Mesenchymal stem cell (in vitro differentiated cells and primary cell): ENCODE data around the gene DPPA4.

ENCODE experiments used
- DNase-seq: peaks from one replicate; pipeline ENCODE4 v3.0.0-alpha.2; 2013
- H2AFZ ChIP-seq: one replicate; pipeline ENCODE4 v1.6.1; 2013; ENCODE audit warnings: low read depth, mild to moderate bottlenecking, control low read depth, inconsistent platforms, low read length, moderate library complexity
- H2AK5ac ChIP-seq: 2 replicates; pipeline ENCODE4 v1.6.1; 2013; ENCODE audit warnings: low read length, moderate library complexity, mild to moderate bottlenecking, inconsistent platforms; ENCODE audit not compliant: severe bottlenecking
- H2BK120ac ChIP-seq: one replicate; pipeline ENCODE4 v1.6.1; 2013; ENCODE audit warnings: low read depth, mild to moderate bottlenecking, inconsistent platforms, low read length, moderate library complexity
- H2BK12ac ChIP-seq, 2 experiments: one replicate each; pipeline ENCODE4 v1.6.1; 2013; ENCODE audit warnings: inconsistent platforms in 2 of 2, low read length in 2 of 2, mild to moderate bottlenecking in 2 of 2, moderate library complexity in 2 of 2, control low read depth in 1 of 2
- H2BK15ac ChIP-seq: one replicate; pipeline ENCODE4 v1.6.1; 2013; ENCODE audit warnings: mild to moderate bottlenecking, low read depth, inconsistent platforms; ENCODE audit not compliant: poor library complexity, severe bottlenecking
- H2BK5ac ChIP-seq: 2 replicates; pipeline ENCODE4 v1.6.1; 2013; ENCODE audit warnings: low read depth, mild to moderate bottlenecking, low read length, control low read depth, inconsistent platforms; ENCODE audit not compliant: poor library complexity, severe bottlenecking
- H3K14ac ChIP-seq, 2 experiments: one replicate each; pipeline ENCODE4 v1.6.1; 2013; ENCODE audit warnings: inconsistent platforms in 2 of 2, low read length in 2 of 2, control low read depth in 1 of 2, mild to moderate bottlenecking in 1 of 2, moderate library complexity in 1 of 2
- H3K18ac ChIP-seq, 2 experiments: one replicate each; pipeline ENCODE4 v1.6.1; 2013; ENCODE audit warnings: inconsistent platforms in 2 of 2, low read length in 2 of 2, control low read depth in 1 of 2, low read depth in 1 of 2, mild to moderate bottlenecking in 1 of 2
- H3K23ac ChIP-seq, 2 experiments: one replicate each; pipeline ENCODE4 v1.6.1; 2013; ENCODE audit warnings: inconsistent platforms in 2 of 2, low read length in 2 of 2, mild to moderate bottlenecking in 2 of 2, moderate library complexity in 2 of 2, control low read depth in 1 of 2
- H3K27ac ChIP-seq: 2 replicates; pipeline ENCODE4 v1.5.1; 2013; ENCODE audit warnings: mild to moderate bottlenecking, moderate library complexity, low read length, control low read depth, inconsistent platforms; ENCODE audit not compliant: poor library complexity, severe bottlenecking
- H3K27me3 ChIP-seq, 2 experiments: 2 replicates each; pipeline versions ENCODE4 v1.6.1 to v1.7.0; 2013; ENCODE audit warnings: low read length in 2 of 2, mild to moderate bottlenecking in 2 of 2, moderate library complexity in 2 of 2, control low read depth in 1 of 2, inconsistent platforms in 1 of 2; ENCODE audit not compliant: control insufficient read depth in 1 of 2, insufficient read depth in 1 of 2
- H3K36me3 ChIP-seq, 2 experiments: 2 replicates each; pipeline versions ENCODE4 v1.6.1 to v1.7.0; 2013; ENCODE audit warnings: low read length in 2 of 2, control low read depth in 1 of 2, inconsistent platforms in 1 of 2, low read depth in 1 of 2, mild to moderate bottlenecking in 1 of 2; ENCODE audit not compliant: insufficient read depth in 2 of 2, control insufficient read depth in 1 of 2
- H3K4ac ChIP-seq, 2 experiments: one replicate each; pipeline ENCODE4 v1.6.1; 2013; ENCODE audit warnings: inconsistent platforms in 2 of 2, low read length in 2 of 2, mild to moderate bottlenecking in 2 of 2, moderate library complexity in 2 of 2, control low read depth in 1 of 2, low read depth in 1 of 2
- H3K4me1 ChIP-seq: 2 replicates; pipeline ENCODE4 v1.6.1; 2013; ENCODE audit warnings: low read depth, low read length, control low read depth; ENCODE audit not compliant: control insufficient read depth, insufficient read depth
- H3K4me2 ChIP-seq: 2 replicates; pipeline ENCODE4 v1.6.1; 2013; ENCODE audit warnings: low read length, mild to moderate bottlenecking, inconsistent platforms; ENCODE audit not compliant: poor library complexity, severe bottlenecking
- H3K4me3 ChIP-seq, 2 experiments: 2 replicates each; pipeline versions ENCODE4 v1.5.1 to v1.7.0; 2013; ENCODE audit warnings: low read length in 2 of 2, mild to moderate bottlenecking in 2 of 2, control low read depth in 1 of 2, low read depth in 1 of 2; ENCODE audit not compliant: insufficient read depth in 1 of 2
- H3K79me1 ChIP-seq: replicated peaks from 2 replicates; pipeline ENCODE4 v1.6.1; 2013; ENCODE audit warnings: mild to moderate bottlenecking, control low read depth, low read length, inconsistent platforms; ENCODE audit not compliant: poor library complexity, severe bottlenecking
- H3K9ac ChIP-seq: 2 replicates; pipeline ENCODE4 v1.7.0; 2013; ENCODE audit warnings: mild to moderate bottlenecking, low read length, moderate library complexity
- H3K9me3 ChIP-seq: 2 replicates; pipeline ENCODE4 v1.7.0; 2013; ENCODE audit warnings: mild to moderate bottlenecking, low read length; ENCODE audit not compliant: control insufficient read depth
- H4K8ac ChIP-seq: one replicate; pipeline ENCODE4 v1.6.1; 2013; ENCODE audit warnings: inconsistent platforms, mild to moderate bottlenecking, low read length, moderate library complexity
- H4K91ac ChIP-seq: one replicate; pipeline ENCODE4 v1.6.1; 2013; ENCODE audit warnings: mild to moderate bottlenecking, low read length, inconsistent platforms
- WGBS: methylation state at CpG from one replicate; pipeline ENCODE4 v1.1.7; 2013; ENCODE audit warnings: mixed read lengths; 5-methylcytosine and 5-hydroxymethylcytosine counted together

DPPA4 gene

GRCh38 chr3:109339197-109339596 is 1.9 kb upstream of the DPPA4 start:
- no peak overlapping the region for H3K4me2 ChIP-seq
- no peaks in the 10 kb centered on the region for H3K36me3 ChIP-seq
- no peaks in the 10 kb centered on the region for H3K9me3 ChIP-seq
- H3K27me3 ChIP-seq, result no peaks in the 10 kb centered on the region
- peak overlapping the region; percentile 28 for H4K8ac ChIP-seq
- no peaks in the 10 kb centered on the region for H3K79me1 ChIP-seq
- no peak overlapping the region for H2BK5ac ChIP-seq
- H3K4me3 ChIP-seq, result no peak overlapping the region
- H2AFZ ChIP-seq, result no peak overlapping the region
- no peak overlapping the region for H2BK12ac ChIP-seq
- DNase-seq, result no peak
- H4K91ac ChIP-seq, result peak overlapping the region; percentile 50
- peaks cover 7% of the 10 kb centered on the region for H3K4me1 ChIP-seq
- WGBS, result 78% methylated on average over 3 of the region's 3 CpGs
- H2AK5ac ChIP-seq, result peak overlapping the region; percentile 73
- no peak overlapping the region for H3K23ac ChIP-seq
- H3K18ac ChIP-seq, result no peak overlapping the region
- no peak overlapping the region for H2BK120ac ChIP-seq
- no peak overlapping the region for H3K9ac ChIP-seq
- no peak overlapping the region for H3K27ac ChIP-seq
- no peak overlapping the region for H3K14ac ChIP-seq
- H3K4ac ChIP-seq, result no peak overlapping the region
- no peak overlapping the region for H2BK15ac ChIP-seq

DNA sequence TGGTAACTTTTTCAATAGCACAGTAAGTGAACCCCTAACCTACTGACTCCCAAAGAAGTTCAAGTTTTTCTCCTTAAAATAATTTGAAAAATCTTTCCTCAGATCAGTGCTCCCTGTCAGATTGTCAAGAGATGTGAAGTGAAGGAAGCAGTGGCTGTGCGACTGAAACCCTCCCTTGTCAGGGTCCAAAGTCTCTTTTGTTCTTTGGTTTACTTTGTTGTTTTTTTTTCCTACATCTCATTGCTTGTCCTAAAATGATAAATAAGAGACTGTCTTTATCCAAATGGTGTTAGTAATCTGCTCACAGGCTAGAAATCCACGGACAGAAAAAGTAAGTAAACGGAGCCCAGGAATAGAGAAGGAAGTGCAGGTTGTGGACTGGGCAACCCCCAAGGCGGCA is 976 bp upstream of the DPPA4 start:
- H3K23ac ChIP-seq, result no peak overlapping the region
- peaks cover 7% of the 10 kb centered on the region for H3K4me1 ChIP-seq
- no peak overlapping the region for H4K91ac ChIP-seq
- no peak overlapping the region for H2BK12ac ChIP-seq
- H3K9ac ChIP-seq, result no peak overlapping the region
- no peaks in the 10 kb centered on the region for H3K79me1 ChIP-seq
- no peak overlapping the region for H4K8ac ChIP-seq
- no peak overlapping the region for H3K4ac ChIP-seq
- H3K27ac ChIP-seq, result no peak overlapping the region
- H3K4me3 ChIP-seq, result no peak overlapping the region
- H3K4me2 ChIP-seq, result no peak overlapping the region
- H3K9me3 ChIP-seq, result no peaks in the 10 kb centered on the region
- 74% methylated on average over 3 of the region's 4 CpGs for WGBS
- no peak overlapping the region for H2BK5ac ChIP-seq
- no peak for DNase-seq
- H2AK5ac ChIP-seq, result no peak overlapping the region
- no peak overlapping the region for H2AFZ ChIP-seq
- no peak overlapping the region for H2BK15ac ChIP-seq
- no peaks in the 10 kb centered on the region for H3K36me3 ChIP-seq
- no peak overlapping the region for H3K14ac ChIP-seq
- no peaks in the 10 kb centered on the region for H3K27me3 ChIP-seq
- no peak overlapping the region for H3K18ac ChIP-seq
- no peak overlapping the region for H2BK120ac ChIP-seq

DNA sequence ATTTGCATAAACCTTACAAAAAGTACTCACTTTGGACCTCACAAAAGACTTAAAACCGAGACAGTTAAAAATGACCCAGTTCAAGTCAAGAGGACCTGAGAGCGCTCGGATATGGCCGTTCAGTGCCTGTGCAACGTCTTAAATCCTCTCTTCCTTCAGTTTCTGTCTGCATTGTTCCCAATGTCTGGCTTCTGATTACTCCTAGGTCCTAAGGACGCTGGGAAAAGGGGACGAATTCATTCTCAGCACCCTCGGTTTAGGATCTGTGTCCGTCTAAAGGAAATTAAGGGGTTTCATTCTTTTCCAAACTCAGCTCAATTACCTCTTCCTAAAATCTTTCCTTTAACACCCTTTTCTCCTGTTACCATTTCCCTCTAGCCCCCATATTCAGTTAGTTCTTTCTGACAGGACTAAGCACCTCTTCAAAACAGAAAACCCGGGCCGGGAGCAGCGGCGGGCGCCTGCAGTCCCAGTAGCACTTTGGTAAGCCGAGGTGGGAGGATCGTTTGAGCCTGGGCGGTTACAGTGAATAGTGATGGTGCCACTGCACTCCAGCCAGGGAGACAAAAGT is 970 bp downstream of the DPPA4 start:
- Histone ChIP-seq H2BK12ac (no peak overlapping the region), H3K36me3 (no peaks in the 10 kb centered on the region), H2AK5ac (no peak overlapping the region), H3K9me3 (no peaks in the 10 kb centered on the region), H3K27ac (peak overlapping the region; percentile 43), H3K18ac (peak overlapping the region in 1 of 2 experiments; percentile 64), H3K27me3 (no peaks in the 10 kb centered on the region), H2BK5ac (no peak overlapping the region), H3K14ac (no peak overlapping the region), H2BK15ac (no peak overlapping the region), H3K23ac (no peak overlapping the region), H2BK120ac (no peak overlapping the region), H4K8ac (no peak overlapping the region), H3K4me1 (peaks cover 7% of the 10 kb centered on the region), H3K79me1 (no peaks in the 10 kb centered on the region), H3K4me3 (peak overlapping the region; percentile 40 to 75), H3K4me2 (peak overlapping the region; percentile 55), H3K9ac (peak overlapping the region; percentile 77), H2AFZ (no peak overlapping the region), H3K4ac (no peak overlapping the region), H4K91ac (no peak overlapping the region)
- DNase-seq, result peak; percentile 80
- WGBS, result 1% methylated on average over 14 of the region's 17 CpGs

- H3K4me2 ChIP-seq, result no peak overlapping the region
- no peaks in the 10 kb centered on the region for H3K36me3 ChIP-seq
- no peak overlapping the region for H3K18ac ChIP-seq
- H3K14ac ChIP-seq, result no peak overlapping the region
- no peak overlapping the region for H3K23ac ChIP-seq
- H4K8ac ChIP-seq, result no peak overlapping the region
- 20% methylated on average over 1 of the region's 1 CpG for WGBS
- no peak overlapping the region for H3K4ac ChIP-seq
- no peak overlapping the region for H2BK120ac ChIP-seq
- H3K4me1 ChIP-seq, result peaks cover 6% of the 10 kb centered on the region
- no peaks in the 10 kb centered on the region for H3K27me3 ChIP-seq
- H2AK5ac ChIP-seq, result no peak overlapping the region
- no peaks in the 10 kb centered on the region for H3K9me3 ChIP-seq
- H3K4me3 ChIP-seq, result no peak overlapping the region
- no peak overlapping the region for H2AFZ ChIP-seq
- H2BK5ac ChIP-seq, result no peak overlapping the region
- H2BK12ac ChIP-seq, result no peak overlapping the region
- no peak for DNase-seq
- H3K9ac ChIP-seq, result no peak overlapping the region
- H4K91ac ChIP-seq, result no peak overlapping the region
- no peaks in the 10 kb centered on the region for H3K79me1 ChIP-seq
- no peak overlapping the region for H3K27ac ChIP-seq
- H2BK15ac ChIP-seq, result no peak overlapping the region
Observed at GRCh38 chr3:109334572-109334971, 2.8 kb downstream of the DPPA4 start.
